Epidermal melanocyte (primary cell): ENCODE measurements around the gene SLC38A2.

Experiments
- DNase-seq: peaks from one replicate; pipeline ENCODE4 v3.0.0; 2011; ENCODE audit warnings: low spot score; ENCODE audit not compliant: insufficient read length

SLC38A2 gene

DNA sequence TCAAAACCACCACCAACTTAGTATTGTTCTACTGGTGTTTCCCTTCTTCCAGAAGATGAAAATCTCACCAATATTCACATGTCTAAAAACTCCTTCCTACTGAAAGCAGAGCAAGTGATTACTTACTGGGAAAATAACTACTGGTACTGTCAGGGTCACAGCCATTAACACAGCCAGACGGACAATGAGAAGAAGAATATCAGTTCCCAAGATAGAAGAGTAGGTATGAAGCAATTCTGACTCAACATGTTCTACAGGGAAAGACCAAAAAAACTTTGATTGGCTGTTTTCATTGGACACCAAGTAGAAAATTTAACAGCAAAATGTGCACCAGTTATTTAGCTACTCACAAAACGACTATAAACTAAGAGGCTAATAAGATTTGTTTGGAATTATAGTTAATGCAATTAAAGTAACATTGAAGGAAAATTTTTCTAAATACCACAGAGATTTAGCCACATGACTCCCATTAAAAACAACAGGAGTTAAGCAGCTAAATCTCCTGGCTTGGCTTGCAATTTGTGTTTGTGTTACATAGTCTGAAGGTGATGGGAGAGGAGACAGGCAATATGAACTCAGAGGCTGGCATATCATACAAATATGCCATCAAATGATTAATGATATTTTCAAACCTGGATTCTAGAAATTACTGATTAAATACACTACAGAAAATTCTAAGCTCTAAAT is 9.5 kb downstream of the SLC38A2 start:
- DNase-seq: no peak

DNA sequence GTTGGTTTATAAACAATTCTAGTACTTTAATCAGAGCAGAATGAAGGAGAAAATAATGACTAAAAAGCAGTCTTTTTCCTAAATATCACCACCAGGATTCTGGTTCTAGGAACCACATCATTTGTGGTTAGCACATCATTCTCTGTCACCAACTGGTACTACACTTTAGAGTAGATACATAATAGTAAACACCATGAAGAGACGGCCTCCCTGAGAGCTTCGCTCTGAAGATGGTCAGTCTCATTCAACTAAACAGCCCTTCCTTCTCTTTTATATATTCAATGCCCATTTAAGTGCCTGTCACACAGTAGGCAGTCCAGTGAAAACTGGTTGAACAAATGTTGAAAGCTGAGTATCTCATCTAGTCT is 10.9 kb downstream of the SLC38A2 start:
- no peak for DNase-seq

DNA sequence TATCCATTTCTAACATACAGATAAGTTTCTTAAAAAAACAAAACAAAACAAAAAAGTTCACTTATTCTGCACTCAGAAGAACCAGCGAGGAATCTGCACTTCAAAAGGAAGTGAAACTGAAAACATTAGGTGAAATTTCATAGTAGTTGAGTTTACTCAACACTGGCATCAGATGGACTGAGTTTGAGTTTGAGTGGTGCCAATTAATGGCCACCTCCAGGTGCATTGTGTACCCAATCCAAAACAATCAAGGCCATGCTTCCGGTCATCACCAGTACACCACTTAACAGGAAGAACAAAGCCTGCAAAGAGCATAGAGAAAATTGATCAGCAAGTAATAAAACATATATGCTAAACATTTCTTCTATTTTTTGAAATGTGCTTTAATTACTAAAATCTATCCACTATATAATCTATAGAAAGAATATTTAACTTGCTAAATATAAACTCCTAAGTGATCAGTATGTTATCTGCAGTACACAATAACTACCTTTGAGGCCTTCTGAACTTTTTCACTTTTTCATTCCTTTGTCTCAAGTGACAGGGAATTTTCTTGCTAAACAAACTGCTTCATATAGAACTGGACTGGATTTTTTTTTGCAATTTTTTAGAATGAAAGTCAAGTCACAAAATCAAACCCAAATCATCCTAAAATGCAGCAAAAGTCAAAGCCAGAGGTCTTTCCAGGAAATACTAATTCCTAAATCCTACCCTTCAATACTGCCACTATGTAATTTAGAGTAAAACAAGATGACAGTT is 11.5 kb downstream of the SLC38A2 start:
- no peak for DNase-seq

DNA sequence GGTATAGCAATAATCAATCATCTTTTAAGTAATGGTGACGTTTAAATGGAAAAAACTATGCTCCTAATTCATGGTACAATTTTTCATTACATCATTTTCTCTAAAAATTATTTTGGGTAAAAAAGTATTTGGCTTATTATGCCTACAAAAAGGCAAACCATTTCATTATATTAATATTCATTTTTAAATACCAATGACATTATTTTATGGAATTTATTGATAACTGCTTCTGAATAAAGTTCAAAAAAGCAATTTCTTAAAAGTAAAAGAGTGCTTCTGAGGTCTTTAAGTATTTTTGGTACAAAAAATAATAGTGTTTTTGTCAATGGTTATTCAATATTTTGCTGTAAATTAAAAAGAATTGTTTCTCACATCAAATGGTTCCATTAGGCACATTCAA is 12.2 kb downstream of the SLC38A2 start:
- no peak for DNase-seq

DNA sequence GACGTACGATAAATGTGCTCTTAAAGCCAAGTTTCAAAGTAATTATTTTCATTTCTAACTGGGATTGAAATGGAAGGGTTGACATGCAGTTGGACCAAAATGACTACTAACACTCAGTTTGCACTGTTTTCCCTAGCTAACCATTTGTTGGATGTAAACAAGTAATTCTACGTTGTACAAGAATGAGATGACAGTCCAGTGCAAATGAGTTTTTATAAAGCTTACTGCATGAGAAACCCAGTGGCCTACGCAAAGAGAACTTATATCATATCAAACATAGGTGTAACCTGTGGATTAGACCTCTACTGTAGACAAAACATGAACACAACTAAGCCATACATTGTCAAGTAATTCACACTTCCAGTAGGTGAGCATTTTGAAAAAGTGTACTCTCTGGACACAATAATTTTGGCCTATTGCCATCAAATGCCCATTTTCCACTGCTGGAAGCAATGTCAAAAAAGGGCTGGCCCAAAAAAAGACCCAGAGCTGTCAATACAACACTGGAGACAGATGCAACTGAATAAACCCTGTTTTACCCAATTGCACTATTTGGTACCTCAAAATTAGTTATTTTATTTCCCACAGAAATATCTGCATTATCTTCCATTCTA is 12.8 kb downstream of the SLC38A2 start:
- no peak for DNase-seq

DNA sequence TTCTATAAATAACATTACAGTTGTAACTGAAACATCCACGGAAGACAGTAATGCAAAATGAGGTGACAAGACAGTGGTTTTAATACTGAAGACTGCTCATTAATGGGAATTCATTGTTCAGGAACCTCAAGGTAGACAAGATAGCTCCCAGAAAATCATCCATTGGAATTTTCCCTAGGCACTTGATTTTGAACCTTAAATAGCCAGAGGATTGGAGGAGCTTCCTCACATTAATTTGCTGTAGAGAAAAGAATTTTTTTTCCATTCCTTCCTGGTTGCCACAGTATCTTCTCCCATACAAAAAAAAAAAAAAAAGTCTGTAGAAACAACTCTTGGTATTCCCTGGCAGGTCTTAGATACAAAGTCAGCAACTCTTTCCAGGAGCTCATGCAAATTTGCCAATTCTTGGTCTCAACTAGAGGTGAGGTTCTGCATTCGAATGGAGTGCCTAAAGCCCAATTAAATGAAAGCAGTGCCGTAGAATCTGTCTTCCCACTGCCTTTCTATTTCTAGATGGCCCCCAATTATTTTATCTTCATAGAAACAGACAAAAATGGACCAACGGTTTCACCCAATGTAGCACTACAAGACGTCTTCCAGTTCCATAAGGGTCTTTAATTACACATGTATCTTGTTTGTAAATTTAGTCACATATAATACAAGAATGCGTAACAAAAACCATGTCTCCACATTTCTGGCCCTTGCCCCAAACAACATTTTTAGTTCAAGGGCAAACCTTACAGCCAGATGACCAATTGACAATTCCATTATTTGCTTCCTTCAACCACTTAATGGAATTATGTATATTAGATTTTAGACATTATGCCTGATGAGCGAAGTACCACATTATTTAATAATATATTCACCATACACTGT is 13.5 kb downstream of the SLC38A2 start:
- DNase-seq: no peak

DNA sequence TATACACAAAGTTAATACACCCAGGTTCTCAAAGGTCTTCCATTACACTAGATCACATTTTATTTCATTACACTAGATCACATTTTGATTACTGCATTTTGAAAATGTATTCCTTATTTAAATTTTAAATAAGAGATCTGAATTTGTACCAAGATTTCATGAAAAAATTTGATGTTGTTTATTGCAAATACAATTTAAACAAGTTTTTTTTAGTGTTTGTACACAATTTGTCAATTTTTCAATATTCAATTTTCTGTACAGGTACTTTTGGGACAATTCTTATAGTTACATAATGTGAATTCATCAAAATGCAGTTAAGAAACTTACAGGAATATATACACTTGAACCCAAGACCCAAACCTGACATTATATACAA is 14.3 kb downstream of the SLC38A2 start:
- DNase-seq: no peak

DNA sequence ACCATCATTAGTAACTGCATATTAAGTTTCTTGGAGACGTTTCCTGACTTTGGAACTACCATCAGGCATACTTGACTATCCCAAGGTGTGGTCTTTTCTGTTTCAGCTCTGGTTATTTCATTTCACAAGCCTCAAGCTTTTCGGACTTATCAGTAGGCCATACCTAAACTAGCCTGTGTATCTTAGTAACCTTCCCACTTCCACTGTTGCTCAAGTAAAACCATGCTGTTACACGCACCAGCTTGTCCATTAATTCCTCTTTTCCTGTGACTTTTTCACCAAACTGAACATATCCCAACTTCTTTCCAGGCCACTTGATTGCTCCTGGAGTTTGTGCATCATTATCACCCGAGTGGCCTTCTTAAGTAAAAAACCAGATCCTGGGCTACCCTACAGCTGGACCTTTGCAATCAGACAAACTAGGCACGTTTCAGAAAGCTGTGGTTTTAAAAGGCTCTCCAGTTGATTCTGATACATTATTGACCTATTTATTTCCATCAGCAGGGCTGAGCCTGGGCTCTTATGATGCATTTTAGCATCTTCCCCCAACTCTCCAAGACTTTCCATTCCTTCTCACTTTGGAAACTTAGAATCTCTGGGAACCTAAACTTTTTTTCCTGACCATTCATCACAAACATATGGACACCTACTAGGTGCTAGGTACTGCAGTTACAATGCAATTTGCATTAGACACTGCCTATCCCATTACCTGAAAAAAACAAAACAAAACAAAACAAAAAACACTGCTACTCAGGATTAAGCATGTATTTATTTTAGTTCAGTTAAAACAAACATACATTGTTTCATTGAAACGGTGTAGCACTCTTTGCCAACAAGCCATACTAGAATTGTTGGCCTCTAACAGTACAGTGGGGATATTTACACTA is 14.9 kb downstream of the SLC38A2 start:
- DNase-seq: no peak

DNA sequence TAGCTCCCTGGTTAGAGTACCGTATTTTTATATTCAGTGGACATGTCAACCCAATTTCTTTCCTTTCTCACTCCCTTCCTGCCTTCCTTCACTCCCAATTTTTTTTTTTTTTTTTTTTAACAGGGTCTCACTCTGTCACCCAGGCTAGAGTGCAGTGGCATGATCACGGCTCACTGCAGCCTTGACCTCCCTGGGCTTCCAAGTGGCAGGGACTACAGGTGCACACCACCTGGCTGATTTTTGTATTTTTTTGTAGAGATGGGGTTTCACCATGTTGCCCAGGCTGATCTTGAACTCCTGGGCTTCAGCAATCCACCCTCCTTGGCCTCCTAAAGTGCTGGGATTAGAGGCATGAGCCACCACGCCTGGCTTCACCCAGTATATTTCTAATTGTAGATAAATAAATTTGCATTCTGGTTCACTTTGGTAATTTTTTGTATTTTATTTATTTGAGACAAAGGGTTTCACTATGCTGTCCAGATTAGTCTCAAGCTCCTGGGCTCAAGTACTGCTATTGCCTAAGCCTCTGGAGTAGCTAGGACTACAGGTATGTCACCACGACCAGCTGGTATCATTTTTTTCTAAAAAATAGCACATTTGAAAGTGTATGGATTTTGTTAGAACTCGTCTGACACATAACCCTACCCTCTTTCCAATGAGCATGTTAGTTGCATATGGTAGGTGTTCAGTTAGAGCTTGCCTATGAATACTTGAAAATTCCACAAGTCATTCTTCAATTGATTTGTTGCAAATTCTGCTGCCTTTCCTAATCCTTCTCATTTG is 15.7 kb downstream of the SLC38A2 start:
- DNase-seq: no peak

DNA sequence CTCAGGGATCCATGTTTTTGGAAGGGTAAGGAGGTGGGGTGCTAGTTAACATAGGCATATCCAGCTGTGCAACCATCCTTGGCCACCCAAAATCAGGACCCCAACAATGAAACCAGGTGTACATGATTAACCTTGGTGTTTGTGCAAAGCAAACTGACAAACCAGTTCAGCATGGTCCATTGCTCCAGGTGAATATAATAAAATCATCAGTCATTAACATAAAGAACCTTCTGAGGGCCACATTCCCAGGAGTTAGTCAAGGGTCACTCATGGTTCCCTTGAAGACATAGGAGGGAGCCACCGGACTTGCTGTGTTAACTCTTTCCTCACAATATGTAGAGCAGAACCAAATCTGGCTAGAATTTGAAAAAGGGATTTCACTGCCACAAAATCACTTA is 17.8 kb downstream of the SLC38A2 start:
- DNase-seq: no peak

DNA sequence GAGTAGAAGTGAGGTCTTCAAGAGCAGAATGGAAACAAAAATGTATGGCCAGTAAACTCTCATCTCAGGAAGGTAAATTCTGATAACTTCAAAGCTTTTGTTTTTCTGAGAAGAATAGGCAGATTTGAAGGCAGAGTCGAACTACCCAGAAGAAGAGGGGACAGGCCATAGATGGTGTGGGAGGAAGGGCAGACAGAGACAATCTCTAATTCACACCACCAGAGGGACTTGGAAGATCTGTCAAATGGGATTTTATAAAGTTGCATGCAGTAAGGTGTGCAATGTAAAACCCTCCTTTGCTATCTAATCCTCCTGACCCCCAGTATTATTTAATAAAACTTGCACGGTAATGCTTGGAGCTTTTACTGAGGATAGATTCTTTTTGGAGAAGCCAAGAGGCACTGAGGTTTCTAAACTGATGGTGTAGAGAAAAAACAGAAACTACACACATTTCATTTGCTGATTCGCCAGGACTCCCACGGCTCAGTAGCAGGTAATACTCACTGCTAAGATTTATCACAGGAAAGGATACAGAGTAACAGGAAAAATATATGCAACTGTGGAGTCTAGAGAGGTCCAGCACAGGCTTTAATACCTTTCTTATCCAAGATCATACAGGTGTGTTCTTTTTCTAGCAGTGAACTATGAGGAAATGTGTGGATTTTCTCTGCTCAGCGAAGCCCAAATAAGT is 18.3 kb downstream of the SLC38A2 start:
- DNase-seq: no peak

DNA sequence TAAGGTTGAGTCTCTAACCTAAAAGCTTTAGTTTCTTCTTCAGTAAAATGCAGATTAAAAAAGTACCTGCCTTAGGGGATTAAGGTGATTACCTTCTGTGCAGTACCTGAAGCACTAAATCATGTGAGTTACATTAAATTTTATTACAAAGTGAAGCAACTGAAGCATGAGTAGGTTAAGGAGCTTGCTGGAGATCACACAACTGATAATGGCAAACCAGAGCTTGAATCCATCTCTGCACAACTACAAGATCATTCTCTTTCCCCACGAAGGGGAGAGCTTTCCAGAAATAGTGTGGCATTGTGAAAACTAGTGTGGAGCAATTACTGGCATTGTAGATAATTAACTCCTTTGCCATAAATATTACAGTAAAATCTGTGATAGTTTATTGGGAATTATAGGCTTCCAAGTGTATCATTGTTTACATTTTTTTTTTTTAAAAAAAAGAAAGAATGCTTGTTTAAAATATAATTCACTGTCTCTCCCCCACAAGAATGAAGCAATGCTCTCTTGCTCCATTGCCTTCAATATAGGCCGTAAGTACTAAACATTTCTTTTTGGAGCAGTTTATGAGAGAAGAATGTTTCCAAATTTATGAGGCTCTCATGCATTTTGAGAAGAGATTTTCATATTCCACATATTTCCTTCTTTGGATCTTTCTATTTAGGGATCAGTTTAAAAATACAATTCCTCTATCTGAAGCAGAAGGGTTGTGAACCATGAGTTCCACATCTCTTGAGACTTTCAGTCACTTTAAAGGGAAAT is 20.5 kb downstream of the SLC38A2 start:
- no peak for DNase-seq

DNA sequence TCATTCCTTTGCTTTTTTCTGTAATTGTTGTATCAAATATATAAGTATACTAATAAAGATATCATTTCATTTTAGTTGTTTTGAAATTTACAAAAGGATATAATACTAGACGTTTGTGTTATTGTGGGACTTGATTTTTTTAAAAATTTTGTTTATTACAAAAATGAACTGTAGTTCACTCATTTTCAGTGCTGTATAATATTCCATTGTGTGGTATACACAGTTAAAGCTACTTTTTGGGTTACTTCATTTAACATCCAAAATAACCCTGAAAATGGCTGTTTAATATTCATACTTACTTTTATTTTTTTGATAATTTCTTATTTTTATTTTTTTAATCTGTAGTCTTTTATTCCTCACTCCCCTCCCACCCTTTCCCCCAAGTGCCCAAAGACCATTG is 21.4 kb downstream of the SLC38A2 start:
- no peak for DNase-seq

DNA sequence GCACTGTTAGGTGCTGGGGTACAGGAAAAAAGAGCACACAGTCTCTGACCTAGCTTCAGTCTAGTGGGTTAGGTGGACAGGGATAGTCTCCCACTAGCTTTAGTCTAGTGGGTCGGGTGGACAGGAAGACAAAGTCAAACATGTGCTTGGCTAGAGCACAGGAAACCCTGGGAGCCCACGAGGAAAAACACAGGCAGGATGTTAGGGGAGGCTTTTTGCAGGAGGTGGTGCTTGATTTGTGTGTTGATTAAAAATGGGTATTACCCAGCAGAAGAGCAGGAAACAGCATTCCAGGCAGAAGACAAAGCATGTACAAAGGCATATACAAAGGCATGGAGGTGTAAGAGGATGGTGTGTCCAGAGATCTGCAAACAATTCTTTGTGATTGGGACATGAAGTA is 23.3 kb downstream of the SLC38A2 start:
- DNase-seq: no peak

DNA sequence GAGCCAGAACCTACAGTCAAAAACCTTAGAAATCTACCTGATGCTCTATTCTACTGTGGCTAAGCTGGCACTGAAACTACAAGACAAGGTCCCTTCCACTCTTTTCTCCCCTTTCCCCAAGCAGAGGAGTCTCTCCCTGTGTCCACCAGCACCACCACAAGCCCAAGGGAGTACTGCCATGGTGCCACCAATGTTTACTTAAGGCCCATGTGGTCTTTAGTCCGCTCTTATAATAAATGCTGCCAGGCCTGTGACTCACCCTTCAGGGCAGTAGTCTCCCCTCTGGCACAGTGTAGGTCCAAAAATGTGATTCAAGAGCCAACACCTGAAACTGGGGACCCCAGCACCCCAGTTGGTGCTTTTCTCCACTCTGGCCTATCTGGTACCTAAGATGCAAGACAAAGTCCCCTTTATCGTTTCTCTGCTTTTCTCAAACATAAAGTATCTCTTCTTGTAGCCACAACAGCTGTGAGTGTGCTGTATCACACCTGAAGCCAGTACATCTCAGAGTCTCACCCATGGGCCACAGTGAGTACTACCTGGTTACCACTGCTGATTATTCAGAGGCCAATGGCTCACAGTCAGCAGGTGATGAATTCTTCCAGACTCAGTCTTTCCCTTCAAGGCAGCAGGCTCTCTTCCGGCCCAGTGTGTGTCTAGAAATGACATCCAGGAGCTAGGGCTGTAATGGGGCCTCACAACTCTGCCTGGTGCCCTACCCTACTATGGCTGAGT is 29.3 kb downstream of the SLC38A2 start:
- DNase-seq: no peak

DNA sequence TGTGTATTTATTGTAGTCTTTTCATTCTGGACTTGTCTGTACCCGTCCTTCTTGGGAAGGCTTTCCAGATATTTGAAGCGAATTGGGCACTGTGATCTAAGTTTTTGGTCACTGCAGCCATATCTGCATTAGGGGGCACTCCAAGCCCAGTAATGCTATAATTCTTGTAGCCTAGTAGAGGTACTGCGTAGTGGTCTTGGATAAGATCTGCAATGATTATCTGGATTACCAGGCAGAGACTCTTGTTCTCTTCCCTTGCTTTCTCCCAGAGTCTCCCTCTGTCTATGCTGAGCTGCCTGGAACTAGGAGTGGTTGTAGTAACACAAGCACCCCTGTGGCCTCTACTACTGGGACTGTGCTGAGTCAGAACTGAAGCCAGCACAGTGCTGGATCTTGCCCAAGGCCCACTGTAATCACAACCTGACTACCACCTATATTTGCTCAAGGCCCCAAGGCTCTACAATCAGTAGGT is 30.0 kb downstream of the SLC38A2 start:
- no peak for DNase-seq

DNA sequence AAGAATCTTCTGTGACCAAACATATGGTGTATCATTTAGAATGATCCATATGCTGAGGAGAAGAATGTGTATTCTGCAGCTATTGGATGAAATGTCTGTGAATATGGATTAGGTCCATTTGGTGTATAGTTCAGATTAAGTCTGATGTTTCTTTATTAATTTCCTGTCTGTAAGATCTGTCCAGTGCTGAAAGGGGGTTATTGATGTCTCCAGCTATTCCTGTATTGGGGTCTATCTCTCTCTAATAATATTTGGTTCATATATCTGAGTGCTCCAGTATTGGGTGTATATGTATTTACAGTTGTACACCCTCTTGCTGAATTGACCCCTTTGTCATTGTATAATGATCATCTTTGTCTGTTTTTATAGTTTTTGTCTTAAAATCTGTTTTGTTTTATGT is 33.5 kb downstream of the SLC38A2 start:
- DNase-seq: no peak

DNA sequence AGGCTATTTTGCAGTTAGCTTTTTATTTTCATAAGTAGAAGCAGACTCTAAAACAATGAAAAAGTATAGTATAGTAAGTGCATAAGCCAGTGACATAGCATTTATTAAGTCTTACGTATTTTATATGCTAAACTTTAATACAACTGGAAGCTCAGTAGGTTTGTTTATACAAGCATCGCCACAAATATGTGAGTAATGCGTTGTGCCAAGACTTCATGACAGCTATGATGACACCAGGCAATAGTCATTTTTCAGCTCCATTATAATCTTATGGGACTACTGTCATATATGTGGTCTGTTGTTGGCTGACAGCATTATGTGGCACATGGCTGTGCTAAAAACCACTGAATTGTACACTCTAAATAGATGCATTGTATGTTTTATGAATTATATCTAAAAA is 40.3 kb downstream of the SLC38A2 start:
- no peak for DNase-seq
